Measurements from ENCODE around the gene AGMAT.

DNA sequence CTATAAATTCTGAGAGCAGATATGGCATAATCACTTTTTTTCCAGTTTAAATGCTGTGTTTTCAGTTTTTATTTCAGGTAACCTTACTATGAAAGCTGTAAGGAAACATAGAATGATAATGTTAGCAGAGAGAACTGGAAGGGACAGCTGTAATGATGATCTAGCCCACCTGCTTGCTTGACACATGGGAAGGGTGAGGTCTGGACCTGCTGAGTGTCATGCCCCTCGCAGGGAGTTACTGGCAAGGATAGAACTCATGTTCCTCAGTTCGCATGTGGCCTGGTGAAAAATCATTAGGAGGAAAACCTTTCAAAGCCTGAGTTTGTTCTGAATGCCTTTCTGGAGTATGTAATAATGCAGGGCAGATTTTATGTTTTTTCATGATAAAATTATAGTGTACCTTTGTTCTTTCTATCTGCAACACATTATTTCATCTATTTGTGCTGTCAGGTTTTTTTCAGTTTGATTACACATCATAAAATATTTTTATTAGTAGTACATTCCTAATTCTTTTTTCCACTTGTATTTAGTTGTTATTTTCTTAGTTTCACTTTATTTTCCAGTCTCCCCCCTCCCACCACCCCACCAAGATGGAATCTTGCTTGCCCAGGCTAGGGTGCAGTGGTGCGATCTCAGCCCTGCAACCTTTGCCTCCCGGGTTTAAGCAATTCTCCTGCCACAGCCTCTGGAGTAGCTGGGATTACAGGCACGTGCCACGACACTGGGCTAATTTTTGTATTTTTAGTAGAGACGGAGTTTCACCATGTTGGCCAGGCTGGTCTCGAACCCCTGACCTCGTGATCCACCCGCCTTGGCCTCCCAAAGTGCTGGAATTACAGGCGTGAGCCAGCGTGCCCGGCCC lies 40.4 kb upstream of the AGMAT start:
- no peak for TF ChIP-seq EZH2 (IDR thresholded peaks at IDR 0.05; ENCODE audit: borderline replicate concordance, low read length)
- TF ChIP-seq, protein P1, sequence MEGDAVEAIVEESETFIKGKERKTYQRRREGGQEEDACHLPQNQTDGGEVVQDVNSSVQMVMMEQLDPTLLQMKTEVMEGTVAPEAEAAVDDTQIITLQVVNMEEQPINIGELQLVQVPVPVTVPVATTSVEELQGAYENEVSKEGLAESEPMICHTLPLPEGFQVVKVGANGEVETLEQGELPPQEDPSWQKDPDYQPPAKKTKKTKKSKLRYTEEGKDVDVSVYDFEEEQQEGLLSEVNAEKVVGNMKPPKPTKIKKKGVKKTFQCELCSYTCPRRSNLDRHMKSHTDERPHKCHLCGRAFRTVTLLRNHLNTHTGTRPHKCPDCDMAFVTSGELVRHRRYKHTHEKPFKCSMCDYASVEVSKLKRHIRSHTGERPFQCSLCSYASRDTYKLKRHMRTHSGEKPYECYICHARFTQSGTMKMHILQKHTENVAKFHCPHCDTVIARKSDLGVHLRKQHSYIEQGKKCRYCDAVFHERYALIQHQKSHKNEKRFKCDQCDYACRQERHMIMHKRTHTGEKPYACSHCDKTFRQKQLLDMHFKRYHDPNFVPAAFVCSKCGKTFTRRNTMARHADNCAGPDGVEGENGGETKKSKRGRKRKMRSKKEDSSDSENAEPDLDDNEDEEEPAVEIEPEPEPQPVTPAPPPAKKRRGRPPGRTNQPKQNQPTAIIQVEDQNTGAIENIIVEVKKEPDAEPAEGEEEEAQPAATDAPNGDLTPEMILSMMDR (IDR thresholded peaks at IDR 0.05; ENCODE audit: low read length): no peak
